HG03460 (cell line): ENCODE measurements around the gene CLGN.

ENCODE experiments used
- ATAC-seq: cut with Tn5 transposase; IDR thresholded peaks from one replicate; pipeline ENCODE4 v1.9.1; 2021; ENCODE audit not compliant: unreplicated experiment

CLGN gene

GRCh38 chr4:140382732-140383131 is 44.7 kb downstream of the CLGN start:
- ATAC-seq, result no peak

GRCh38 chr4:140374130-140374477 is 53.3 kb downstream of the CLGN start:
- ATAC-seq, result no peak

- ATAC-seq, result peak; percentile 95
Measured at GRCh38 chr4:140373328-140374129, 53.9 kb downstream of the CLGN start, which contains the start of gene SCOC. TSS of gene SCOC (plus strand) at chr4:140373646. CDS start at chr4:140379171, 5,525 bp downstream.

GRCh38 chr4:140372751-140373327 is 54.6 kb downstream of the CLGN start:
- peak; percentile 58 for ATAC-seq

- no peak for ATAC-seq
Measured at GRCh38 chr4:140368686-140369085, 58.8 kb downstream of the CLGN start.

- no peak for ATAC-seq
Measured at GRCh38 chr4:140367738-140368137, 59.7 kb downstream of the CLGN start.

DNA sequence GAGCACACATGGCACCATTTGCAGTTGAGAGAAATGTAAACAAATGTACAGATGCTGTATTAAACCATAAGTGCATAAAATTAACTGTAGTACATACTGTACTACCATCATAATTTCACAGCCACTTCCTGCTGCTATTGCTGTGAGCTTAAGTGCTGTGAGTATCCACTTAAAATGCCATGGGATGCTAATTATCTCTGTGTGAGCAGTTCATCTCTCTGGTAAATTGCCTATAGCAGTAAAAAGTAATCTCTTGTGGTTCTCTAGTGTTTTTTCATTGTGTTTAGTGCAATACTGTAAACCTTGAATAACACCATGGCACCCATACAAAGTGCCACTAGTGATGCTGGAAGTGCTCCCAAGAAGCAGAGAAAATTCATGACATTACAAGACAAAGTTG is 63.9 kb downstream of the CLGN start:
- no peak for ATAC-seq

DNA sequence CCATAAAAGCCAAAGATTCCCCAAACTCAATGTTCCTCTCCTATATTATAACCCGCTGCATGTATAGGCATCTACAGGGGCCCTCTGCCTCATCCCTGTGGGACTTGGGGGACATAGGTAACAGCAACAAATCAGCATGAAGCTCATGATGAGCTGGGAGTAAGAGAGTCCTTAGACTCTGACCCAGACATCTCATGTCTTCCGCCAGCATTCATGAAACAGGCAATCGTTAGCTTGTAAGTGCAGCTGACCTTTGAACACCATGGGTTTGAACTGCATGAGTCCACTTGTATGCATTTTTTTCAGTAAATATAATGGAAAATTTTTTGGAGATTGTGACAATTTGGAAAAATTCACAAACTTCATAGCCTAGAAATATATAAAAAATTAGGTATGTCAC is 64.4 kb downstream of the CLGN start:
- ATAC-seq, result no peak

DNA sequence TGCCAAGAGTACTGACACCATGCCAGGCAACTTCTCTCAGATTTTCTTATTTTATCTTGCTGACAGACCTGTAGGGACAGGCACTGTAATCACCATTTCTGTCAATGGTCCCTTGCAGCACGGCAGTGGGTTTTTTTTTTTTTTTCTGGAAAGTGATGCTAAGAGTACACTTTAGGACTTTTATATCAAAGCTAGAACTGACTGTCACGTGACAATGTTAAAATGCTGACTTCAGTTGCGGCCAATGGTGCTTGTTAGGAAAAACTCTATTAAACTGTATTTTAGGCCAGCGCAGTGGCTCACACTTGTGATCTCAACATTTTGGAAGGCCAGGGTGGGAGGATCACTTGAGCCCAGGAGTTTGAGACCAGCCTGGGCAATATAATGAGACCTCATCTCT is 66.3 kb downstream of the CLGN start:
- ATAC-seq, result no peak

DNA sequence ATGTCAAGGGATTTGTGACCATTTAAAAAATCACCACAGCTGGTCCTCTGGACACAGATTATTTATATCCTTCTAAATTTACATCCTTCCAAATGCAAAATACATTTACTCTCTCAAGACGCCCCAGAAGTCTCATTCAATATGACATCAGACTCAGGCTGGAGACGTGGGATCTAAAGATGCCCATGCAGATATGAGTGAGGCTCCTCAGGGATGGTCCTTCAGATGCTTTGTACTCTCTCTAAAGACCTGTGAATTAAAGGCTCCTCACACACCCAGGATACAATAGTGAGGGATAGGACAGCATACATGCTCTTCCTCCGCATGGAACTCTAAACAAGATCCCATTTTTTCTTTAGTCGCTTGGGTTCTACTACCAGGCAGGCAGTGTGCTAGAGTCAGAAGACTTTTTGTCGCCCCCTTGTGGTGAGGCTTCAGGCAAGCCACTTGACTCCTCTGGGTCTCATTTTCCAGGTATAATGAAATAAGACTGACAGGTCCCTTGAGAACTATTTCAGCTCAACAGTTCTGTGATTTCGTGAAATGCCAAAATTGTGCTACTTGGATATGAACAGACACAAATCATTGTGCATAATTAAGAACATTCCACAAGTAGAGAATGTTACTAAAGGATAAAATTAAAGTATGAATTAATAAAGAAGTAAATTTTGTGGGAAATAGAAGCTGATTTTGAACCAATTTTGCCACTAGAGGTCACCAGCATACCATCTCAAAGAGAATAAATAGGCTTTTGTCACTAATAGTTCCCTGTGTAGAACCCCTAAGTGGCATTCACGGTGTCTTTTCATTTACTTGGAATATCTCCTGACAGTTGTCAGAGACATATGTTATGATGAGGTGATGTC is 67.7 kb downstream of the CLGN start:
- peak; percentile 98 for ATAC-seq

- ATAC-seq, result no peak
Measured at GRCh38 chr4:140358281-140358680, 69.2 kb downstream of the CLGN start.

GRCh38 chr4:140357868-140358267 is 69.6 kb downstream of the CLGN start:
- no peak for ATAC-seq

DNA sequence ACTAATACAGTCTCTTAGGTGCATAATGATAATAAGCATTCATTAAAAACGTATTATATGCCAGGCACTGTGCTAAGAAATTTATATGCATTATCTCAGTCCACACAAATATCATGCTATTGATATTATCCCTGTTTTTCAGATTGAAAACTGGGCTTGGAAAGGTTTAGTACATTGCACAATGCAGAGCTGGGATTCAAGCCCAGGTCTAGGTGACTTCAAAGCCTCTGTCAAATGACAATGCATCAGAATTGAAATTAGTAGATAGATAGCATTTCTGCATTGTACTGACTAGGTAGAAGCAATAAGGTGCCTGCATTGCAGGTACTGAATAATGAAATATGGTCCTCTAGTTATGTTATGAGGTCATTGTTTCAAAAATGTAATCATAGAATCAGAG is 72.2 kb downstream of the CLGN start:
- ATAC-seq, result no peak

DNA sequence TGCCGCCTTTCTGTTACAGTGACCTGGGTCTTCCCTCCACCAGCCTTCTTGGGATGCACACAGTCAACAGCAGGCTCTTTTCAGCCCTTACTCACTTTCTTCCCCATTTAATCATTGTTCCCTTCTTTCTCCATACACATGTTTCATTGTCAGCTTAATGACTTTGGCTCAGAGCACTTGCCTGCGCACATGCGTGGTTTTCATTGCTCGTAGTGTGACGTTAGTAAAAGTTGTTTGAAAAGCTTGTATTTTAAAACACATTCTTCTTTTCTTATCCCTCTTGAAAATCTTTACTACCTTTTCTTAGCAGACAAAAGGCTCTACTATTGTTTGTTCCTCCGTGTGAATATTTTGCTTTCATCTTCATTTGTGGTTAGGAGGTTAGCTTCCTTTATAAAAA is 73.7 kb downstream of the CLGN start:
- no peak for ATAC-seq

DNA sequence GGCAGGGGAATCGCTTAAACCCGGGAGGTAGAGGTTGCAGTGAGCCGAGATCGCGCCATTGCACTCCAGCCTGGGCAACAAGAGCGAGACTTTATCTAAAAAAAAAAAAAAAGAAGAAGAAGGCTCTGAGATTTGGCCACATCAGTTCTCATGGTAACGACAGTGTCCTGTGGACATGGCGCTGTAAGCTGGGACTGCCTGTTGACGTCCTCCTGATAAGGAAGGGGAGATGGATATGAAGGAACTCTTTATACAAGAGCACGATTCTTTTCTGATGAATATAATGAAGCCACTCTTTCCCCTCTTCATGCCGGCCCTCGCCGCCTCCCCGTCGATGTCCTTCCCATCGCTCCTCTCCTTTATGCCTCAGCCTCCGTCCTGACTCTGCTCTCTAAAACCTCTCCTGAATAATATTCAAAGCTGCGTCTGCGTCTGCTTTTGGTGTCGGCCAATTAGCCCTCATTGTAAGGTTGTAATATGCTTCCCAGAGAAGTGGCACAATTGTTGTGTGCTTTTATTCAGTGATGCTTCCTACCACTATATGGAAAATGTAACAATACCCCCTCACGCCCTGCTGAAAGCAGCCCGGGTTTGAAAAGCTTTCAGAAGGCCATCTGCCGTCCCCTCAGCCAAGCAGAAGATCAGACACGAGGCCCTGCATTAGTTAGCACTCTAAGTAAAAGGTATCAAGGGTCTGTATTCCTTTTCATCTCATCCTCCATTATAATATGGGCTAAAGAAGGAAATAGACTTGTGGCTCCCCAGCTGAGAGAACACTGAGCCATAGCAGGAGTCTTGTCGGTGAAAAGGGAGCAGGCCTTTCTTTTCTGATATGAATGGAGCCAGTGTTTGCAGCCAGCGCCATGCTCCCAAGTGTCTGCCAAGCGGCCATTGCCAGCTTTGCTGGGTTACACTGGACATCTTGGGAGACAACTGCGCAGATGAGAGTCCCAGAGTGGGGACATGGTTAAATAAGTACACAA is 76.1 kb downstream of the CLGN start:
- no peak for ATAC-seq

- no peak for ATAC-seq
Measured at GRCh38 chr4:140349816-140350215, 77.6 kb downstream of the CLGN start.

GRCh38 chr4:140346136-140346535 is 81.3 kb downstream of the CLGN start:
- ATAC-seq, result no peak

DNA sequence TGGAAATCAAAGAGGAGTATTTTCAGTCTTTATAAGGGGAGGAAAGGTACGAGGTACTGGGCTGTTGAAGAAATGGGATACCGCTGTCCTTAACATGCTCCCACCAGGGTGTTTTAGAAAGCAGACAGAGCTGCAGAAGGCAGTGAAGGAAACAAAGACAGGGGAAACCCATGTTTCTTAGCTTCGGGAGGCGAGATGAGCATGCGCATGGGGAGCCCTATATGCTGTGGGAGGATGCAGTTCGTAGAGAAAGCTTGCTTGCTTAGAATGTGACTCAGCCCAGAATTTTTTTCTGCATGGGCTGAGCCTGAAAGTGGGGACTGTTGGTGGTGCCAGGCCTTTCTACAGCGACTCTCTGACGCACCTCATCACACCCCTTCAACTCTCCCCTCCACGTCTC is 82.8 kb downstream of the CLGN start:
- no peak for ATAC-seq

DNA sequence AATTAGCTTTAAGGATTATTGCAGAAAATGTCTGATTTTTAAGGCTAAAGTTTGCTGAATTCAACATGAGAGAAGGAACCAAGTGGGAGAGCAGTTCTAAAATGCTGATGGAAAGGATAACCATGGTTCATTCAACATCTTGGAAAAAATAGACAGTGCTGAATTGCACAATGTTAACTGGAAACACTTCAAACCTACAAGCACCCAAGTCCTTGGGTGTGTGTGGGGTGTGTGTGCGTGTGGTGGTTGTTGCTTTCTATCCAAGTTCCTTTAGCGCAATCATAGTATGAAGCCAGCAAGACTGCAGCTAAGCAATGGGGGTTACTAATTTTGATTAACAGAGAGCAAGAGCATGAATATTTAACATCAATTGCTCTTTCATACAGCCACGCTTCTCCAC is 83.3 kb downstream of the CLGN start:
- no peak for ATAC-seq

DNA sequence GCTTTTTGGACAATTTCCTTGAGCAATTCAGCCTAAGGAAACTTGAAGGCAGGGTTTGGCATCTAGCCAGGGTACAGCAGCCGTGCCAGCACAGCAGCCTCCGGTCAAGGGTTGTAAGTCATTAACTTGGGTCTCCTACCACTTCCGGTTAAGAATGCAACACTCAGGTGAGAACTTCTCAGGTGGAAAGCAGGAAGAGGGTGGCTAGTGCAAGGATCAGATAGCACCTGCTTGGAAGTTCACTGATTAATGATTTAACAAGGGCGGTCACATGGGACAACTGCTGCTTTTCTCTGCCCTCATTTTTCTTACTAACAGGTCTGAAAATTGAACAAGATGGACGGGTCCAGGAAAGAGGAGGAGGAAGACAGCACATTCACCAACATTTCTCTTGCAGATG is 84.1 kb downstream of the CLGN start:
- ATAC-seq, result peak; percentile 83

DNA sequence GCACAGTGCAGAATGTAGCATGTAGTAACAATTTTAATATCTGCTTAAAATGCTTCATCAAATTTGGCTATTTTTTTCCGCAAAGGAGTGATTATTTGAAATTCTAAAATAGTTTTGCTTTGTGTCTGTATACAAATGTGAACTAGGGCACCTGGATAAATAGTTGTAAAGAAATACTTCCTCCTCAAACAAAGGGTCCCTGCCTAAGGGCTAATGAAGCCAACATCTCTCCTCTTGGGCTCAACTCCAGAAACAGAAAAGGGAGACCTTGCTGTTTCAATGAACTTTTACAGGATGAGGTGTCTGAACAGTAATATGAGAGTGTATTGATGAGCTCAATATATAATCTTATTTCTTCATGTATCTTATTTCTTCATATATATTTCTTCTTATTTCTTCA is 84.8 kb downstream of the CLGN start:
- no peak for ATAC-seq
